CD4-positive, alpha-beta T cell treated with Interleukin-15 for 1 hour (primary cell): ENCODE results near the gene DIP2C.
"Not testable (repeated sequence)": the region's sequence is repeated elsewhere in the genome, so short reads cannot be mapped to it uniquely, and the experiment has no call there.

Source experiments
- DNase-seq: peaks from one replicate; pipeline ENCODE4 v3.0.0-alpha.2; 2020

The DIP2C gene

GRCh38 chr10:427761-428519 lies 261.5 kb downstream of the DIP2C start:
- no peak for DNase-seq

- not testable (repeated sequence) for DNase-seq
Measured at GRCh38 chr10:425365-425764, 264.1 kb downstream of the DIP2C start.

GRCh38 chr10:424724-425123 lies 264.7 kb downstream of the DIP2C start:
- not testable (repeated sequence) for DNase-seq

DNA sequence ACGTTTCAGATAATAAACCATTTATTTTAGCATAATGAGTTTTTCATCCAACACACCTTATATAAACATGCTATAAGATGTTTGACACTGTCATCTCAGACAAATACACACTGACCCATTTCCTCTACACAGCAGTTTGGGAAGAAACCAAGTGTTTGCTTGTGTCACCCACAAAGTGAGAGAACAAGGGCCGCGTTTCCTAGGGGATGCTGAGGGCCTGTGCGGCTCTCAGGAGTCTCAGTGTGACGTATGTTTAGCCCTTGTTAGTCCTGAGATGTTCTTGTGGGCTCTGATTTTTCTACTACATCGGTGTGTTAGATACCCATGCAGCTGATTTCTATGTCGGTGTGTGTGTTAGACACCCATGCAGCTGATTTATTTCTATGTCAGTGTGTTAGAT lies 266.3 kb downstream of the DIP2C start:
- DNase-seq = no peak

DNA sequence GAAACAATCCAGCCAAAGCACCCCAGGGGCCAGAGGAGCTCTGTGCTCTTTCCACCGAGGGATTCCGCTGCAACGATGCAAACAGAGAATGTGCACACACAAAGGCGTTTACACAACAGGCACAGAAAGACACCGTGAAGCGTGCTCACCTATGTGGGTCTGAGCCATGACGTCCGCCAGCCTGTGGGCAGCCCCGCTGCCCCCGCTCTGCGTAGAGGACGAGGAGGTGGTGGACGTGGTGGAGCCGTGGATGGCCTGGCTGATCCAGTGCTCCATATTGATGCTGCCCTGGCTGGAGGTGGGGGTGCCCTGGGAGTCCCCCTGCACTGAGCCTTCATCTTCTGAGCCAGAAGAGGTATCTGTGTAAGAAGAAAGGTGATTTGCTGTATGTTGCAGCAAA lies 266.8 kb downstream of the DIP2C start:
- DNase-seq = no peak

DNA sequence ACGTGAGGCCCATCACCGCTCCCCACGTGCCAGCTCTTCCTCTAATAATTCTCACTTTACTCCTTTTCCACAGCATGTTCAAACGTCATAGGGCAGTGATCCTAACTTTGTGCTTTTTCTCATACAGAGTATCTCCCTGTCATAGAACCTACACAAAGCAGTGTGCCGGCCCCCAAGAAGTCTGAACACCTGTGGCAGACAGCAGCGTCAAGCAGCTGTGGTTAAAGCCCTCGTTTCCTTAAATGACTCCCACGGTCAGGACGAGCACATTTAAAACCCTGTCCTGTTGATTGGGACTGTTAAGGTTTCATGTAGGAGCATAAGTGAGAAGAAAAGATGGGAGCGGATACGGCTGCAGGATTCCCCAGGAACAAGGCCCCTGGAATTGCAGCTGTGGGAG lies 267.2 kb downstream of the DIP2C start:
- DNase-seq = no peak

GRCh38 chr10:421170-421569 lies 268.3 kb downstream of the DIP2C start:
- DNase-seq = no peak

- DNase-seq = no peak
Measured at GRCh38 chr10:420154-421121, 269.0 kb downstream of the DIP2C start.

GRCh38 chr10:418894-419293 lies 270.6 kb downstream of the DIP2C start:
- no peak for DNase-seq

DNA sequence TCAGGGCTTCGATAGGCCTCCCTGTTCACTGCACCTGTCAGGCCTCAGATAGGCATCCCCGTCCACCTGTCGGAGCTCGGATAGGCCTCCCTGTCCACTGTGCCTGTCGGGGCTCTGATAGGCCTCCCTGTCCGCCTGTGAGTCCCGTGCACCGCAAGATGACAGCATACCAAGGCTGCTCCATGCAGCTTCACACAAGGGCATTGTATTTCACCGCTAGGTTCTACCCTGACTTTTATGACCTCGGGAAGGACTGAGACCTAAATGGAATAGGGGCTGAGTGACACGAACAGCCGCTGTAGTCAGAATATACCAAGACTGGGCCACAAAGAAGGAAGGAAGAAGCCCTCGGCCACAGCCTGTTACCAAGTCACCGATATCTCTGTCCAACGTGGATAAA lies 271.2 kb downstream of the DIP2C start:
- no peak for DNase-seq

- DNase-seq = no peak
Measured at GRCh38 chr10:416091-416515, 273.4 kb downstream of the DIP2C start.

GRCh38 chr10:413662-414071 lies 275.8 kb downstream of the DIP2C start:
- DNase-seq = no peak

DNA sequence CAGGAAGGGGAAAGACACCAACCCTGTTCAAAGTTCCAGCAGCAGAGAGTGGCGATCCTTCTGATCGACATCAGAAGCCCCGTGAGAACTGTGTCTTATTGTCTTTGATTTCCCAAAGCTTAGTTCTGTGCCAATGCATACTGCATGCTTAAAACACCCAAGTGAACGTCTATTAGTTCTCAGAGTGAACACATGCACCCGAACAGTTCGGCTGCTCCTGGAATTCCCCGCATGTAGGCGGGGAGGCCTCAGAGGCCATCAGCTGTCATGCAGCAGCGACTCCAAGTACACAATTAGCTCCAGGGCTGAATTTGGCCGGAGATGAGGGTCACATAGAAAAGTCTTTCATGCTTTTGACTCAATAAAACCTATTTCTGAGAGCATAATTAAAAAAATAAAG lies 277.4 kb downstream of the DIP2C start:
- DNase-seq = no peak

- DNase-seq = no peak
Measured at GRCh38 chr10:411603-412002, 277.9 kb downstream of the DIP2C start.

DNA sequence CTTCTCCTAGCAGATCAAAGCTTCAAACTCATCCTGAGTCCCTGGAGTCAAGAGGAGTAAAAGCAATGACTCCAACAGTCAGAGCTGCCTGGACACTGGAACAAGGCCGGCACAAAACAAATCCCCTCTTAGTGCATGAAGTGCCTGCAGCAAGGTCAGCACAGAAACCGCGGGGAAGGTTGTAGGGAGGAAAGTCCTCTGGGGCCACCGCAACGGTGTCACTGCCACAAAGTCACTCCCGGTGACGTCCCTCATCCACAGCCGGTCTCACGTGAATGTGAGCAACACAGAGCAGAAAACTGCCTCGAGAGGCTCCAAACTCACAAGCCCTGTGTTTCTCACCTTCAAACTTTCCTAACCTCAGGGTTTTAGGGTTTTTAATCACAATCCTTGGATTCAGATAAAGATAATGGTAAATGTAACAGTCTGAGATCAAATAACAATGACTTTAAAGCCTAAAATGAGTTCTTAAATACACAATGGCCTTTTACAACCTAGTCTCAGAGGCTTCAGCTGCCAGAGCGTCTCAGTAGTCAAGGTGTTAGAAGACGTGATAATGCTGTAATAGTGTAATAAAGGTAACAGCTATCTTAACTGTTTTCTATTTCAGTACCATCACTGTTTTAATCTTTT lies 279.9 kb downstream of the DIP2C start:
- no peak for DNase-seq

DNA sequence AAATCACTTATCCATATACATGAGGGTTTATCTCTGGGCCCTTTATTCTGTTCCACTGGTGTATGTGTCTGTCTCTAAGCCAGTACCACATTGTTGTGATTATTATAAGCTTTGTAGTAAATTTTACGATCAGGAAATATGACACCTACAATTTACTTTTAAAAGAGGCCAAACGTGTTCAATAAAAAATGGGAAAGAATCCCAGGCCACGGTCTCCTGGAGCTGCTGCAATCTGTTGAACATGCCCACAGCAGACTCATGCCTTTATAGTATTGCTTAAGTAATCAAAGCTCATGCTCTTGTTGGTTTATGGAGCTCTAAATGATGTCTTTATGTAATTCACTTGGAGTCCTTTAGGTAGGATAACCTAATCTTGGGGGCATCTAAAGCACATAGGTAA lies 281.2 kb downstream of the DIP2C start:
- no peak for DNase-seq

GRCh38 chr10:406976-407375 lies 282.5 kb downstream of the DIP2C start:
- DNase-seq = no peak

DNA sequence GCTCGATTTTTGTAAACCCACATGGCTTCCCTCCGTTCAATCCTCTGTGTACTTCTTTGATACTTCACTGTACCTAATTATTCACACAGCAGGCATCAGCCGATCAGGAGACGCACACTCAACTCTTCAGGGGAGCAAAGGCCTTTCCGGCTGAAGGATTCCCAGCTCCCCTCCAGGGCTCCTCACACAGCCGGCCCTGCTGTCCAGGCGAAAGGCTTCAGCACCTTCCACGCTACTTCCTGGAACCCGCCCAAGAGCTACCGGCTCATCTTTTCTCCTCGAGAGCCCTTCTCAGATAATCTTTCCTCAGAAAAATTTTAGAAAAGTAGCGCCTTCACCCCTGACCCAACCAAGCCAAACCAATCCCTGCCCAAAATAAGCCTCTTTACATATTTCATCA lies 283.8 kb downstream of the DIP2C start:
- DNase-seq = no peak

DNA sequence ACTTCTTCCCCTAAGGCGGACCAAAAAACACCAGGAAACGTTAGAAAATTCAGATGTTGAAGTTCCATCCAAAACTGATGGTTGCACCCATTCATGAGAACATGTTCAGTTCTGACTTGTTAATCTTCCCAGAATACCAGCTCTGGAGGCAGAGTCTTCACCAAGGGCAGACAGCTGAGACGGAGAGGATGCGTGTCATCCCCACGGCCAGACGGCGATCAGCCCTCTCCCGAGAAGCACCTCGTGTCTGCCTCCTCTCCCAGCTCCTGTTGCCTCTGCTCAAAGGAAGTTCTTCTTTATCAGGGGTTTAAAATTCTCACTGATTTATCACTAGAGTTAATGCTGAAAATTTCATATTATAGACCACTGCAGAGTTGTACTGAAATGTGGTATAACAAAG lies 284.5 kb downstream of the DIP2C start:
- DNase-seq = no peak

- DNase-seq = no peak
Measured at GRCh38 chr10:404346-404745, 285.1 kb downstream of the DIP2C start.

DNA sequence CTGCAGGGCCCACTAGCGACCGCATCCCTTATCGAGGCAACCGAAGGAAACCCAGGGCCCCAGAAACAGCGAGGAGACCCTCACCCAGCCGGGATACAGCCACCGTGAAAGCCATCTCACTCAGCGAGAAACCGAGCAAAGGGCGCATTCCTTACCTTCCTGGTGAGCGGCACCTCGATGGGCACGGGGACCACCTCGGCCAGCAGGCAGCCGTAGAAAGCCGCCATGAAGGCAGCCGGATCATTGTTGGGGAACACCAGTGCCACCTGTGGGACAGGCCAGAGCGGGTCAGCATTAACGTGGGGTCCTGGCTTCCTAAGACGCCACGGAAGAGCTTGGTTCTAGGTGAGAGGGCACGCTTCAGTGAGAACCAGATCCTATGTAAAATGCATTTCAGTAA lies 290.5 kb downstream of the DIP2C start:
- no peak for DNase-seq

DNA sequence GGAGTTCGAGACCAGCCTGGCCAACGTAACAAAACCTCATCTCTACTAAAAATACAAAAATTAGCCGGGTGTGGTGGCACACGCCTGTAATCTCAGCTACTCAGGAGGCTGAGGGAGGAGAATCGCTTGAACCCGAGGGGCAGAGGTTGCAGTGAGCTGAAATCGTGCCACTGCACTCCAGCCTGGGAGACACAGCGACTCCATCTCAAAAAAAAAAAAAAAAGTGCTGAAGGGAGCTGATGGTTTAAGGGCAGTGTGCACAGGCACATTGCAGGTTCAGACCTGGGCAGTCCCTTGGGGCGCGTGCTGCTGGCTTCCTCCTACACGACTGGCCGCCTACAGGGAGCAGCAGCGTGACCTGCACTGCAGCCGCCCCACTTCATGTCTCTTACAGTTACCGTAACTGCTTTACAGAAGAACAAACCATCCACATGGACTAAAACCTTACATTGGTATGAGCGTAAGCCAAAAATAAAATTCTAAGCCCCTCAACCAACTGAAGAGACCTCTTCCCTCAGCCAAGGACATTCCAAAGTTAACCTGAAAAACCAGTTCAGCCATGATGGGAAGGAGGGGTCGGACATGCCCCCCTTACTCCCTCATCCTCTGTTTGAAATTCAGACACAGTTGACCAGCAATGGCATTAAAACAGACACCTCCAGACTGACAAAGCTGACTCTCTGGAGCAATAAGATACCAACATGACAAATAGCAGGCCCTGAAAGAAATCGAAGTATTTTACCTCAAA lies 292.0 kb downstream of the DIP2C start:
- DNase-seq = no peak
